Stomach (tissue), 9 donors: Measurements from ENCODE around the gene PRKCQ. TPM values are rescaled to one million over a fixed set of nuclear protein-coding genes. Genes with fewer than 3 reads are reported as not detected.

Experiments
- DNase-seq, 2 donors: peaks; one replicate each; pipeline versions ENCODE4 v3.0.0 to v3.0.0-alpha.2; 2013 to 2019
- H3K27ac ChIP-seq, 5 donors: fragments of 200-600 bp in 4 of 5; sonication (generic) in 4 of 5; one replicate each; pipeline ENCODE4 v1.5.1; 2013 to 2019; ENCODE audit warnings: mild to moderate bottlenecking in 1 of 5, moderate library complexity in 1 of 5
- H3K27me3 ChIP-seq, 3 donors: fragments of 200-600 bp; sonication (generic); one replicate each; pipeline ENCODE4 v1.5.1; 2017 to 2019; ENCODE audit warnings: mixed run types in 1 of 3
- H3K36me3 ChIP-seq, 4 donors: fragments of 200-600 bp; sonication (generic); 1 replicate in 3 of 4; 2 replicates in 1 of 4; pipeline ENCODE4 v1.5.1; 2016 to 2019
- H3K4me1 ChIP-seq, 4 donors: fragments of 200-600 bp; sonication (generic); one replicate each; pipeline ENCODE4 v1.5.1; 2016 to 2019
- H3K4me3 ChIP-seq, 4 donors: fragments of 200-600 bp; sonication (generic) in 3 of 4; one replicate each; pipeline ENCODE4 v1.5.1; 2016 to 2019; ENCODE audit warnings: mild to moderate bottlenecking in 1 of 4
- H3K9me3 ChIP-seq, 4 donors: fragments of 200-600 bp; sonication (generic); one replicate each; pipeline ENCODE4 v1.5.1; 2016 to 2019
- CTCF ChIP-seq, 7 experiments: fragments of 450-650 bp in 4 of 7; fragments of 200-600 bp in 3 of 7; sonication (generic) in 3 of 7; IDR thresholded peaks; one replicate each; pipeline ENCODE4 v1.5.1; 2016 to 2019; ENCODE audit warnings: antibody characterized with exemption in 7 of 7, control low read depth in 2 of 7, mild to moderate bottlenecking in 1 of 7
- EP300 ChIP-seq: sonication (generic); formaldehyde crosslinking; IDR thresholded peaks from one replicate; pipeline ENCODE4 v1.6.1; 2017; ENCODE audit warnings: antibody characterized with exemption
- POLR2A ChIP-seq, 4 donors: fragments of 450-650 bp; IDR thresholded peaks; one replicate each; pipeline ENCODE4 v1.6.1; 2016; ENCODE audit warnings: antibody characterized with exemption in 4 of 4, control low read depth in 2 of 4, mild to moderate bottlenecking in 1 of 4, moderate library complexity in 1 of 4
- POLR2AphosphoS5 ChIP-seq, 3 donors: sonication (generic); formaldehyde crosslinking; IDR thresholded peaks; one replicate each; pipeline ENCODE4 v1.6.1; 2016; ENCODE audit warnings: antibody characterized with exemption in 3 of 3
- WGBS, 5 donors: extraction: QIAGEN DNeasy Blood & Tissue Kit in 3 of 5; methylation state at CpG; one replicate each; pipeline versions ENCODE4 v1.1.5 to v1.1.7; 2013 to 2018; 5-methylcytosine and 5-hydroxymethylcytosine counted together
- intact Hi-C: fragments of 100-400 bp; cut with DNase I; formaldehyde crosslinking; loops from one replicate; pipeline ENCODE4 v1.15.1; 2023; ENCODE audit warnings: low total_unique reads
- polyA plus RNA-seq, 3 donors: library from polyadenylated mRNA; stranded (reverse); fragments of 200-250 nt; gene quantifications; one replicate each; pipeline ENCODE4 v1.2.3, GENCODE V29; 2013
- total RNA-seq, 5 donors: library from RNA; depleted of rRNA; stranded (reverse); fragments of >200 nt; gene quantifications; one replicate each; pipeline versions ENCODE4 v1.1.0 to v1.2.3, GENCODE V29; 2014 to 2016
- donor health status: healthy with polysubstance abuse.
- donor health status: Bipolar disorder and iron deficiency.
- donor health status: healthy.

Gene PRKCQ
- total and polyA plus RNA-seq, 8 donors, result 0.25 to 5.1 (median 0.63) TPM; not detected in 1

- intact Hi-C loops, result no loop called here
- 58 to 80% (median 77%) methylated on average over 3 of the region's 3 CpGs for WGBS, 5 donors
- TF ChIP-seq POLR2AphosphoS5 (IDR thresholded peaks at IDR 0.05), result no peak
- TF ChIP-seq EP300, result no peak
- no peak for TF ChIP-seq POLR2A (IDR thresholded peaks at IDR 0.05)
- no peak for TF ChIP-seq CTCF (IDR thresholded peaks at IDR 0.05)
Observed at GRCh38 chr10:6512182-6512581, 67.9 kb downstream of the PRKCQ start.

GRCh38 chr10:6511347-6511746 lies 68.7 kb downstream of the PRKCQ start:
- intact Hi-C loops, result no loop called here
- DNase-seq, result no peak
- H3K9me3 ChIP-seq, result peaks cover 0 to 7% (median 0%) of the 10 kb centered on the region in 4 donors
- WGBS, 5 donors, result 95 to 97% (median 96%) methylated on average over 6 of the region's 6 CpGs
- TF ChIP-seq EP300 (no peak), POLR2AphosphoS5 (IDR thresholded peaks at IDR 0.05) (no peak), CTCF (IDR thresholded peaks at IDR 0.05) (no peak)
- no peak overlapping the region for H3K4me3 ChIP-seq
- no peaks in the 10 kb centered on the region for H3K4me1 ChIP-seq
- H3K36me3 ChIP-seq, result no peaks in the 10 kb centered on the region
- no peaks in the 10 kb centered on the region for H3K27me3 ChIP-seq
- H3K27ac ChIP-seq, result no peak overlapping the region

More at GRCh38 chr10:6512182-6512581, 67.9 kb downstream of the PRKCQ start:
- Histone ChIP-seq H3K4me1 (no peaks in the 10 kb centered on the region), H3K4me3 (no peak overlapping the region), H3K27me3 (no peaks in the 10 kb centered on the region), H3K27ac (no peak overlapping the region), H3K36me3 (no peaks in the 10 kb centered on the region), H3K9me3 (peaks cover 0 to 7% (median 0%) of the 10 kb centered on the region in 4 donors)
- no peak for DNase-seq

GRCh38 chr10:6507311-6507710 lies 72.8 kb downstream of the PRKCQ start:
- no peak overlapping the region for H3K4me3 ChIP-seq
- TF ChIP-seq EP300 (no peak), POLR2A (IDR thresholded peaks at IDR 0.05) (no peak), CTCF (IDR thresholded peaks at IDR 0.05) (no peak), POLR2AphosphoS5 (IDR thresholded peaks at IDR 0.05) (no peak)
- H3K36me3 ChIP-seq, result no peaks in the 10 kb centered on the region
- no peaks in the 10 kb centered on the region for H3K4me1 ChIP-seq
- WGBS, 5 donors, result 75 to 88% (median 81%) methylated on average over 5 of the region's 5 CpGs
- no peaks in the 10 kb centered on the region for H3K27me3 ChIP-seq
- H3K27ac ChIP-seq, result no peak overlapping the region
- no peak for DNase-seq
- intact Hi-C loops, result no loop called here
- peaks cover 0 to 7% (median 0%) of the 10 kb centered on the region in 4 donors for H3K9me3 ChIP-seq

DNA sequence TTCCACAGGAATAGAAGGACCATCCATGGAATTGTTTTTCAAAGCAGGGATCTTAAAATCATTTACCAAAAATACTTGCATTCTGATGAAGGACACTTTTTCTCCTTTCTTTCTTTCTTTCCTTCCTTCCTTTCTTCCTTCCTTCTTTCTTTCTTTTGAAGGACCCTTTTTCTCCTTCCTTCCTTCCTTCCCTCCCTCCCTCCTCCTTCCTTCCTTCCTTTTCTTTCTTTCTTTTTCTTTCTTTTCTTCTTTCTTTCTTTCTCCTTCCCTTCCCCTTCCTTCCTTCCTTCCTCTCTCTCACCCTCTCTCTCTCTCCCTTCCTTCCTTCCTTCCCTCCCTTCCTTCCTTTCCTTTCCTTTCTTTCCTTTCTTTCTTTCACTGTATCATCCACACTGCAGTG lies 74.8 kb downstream of the PRKCQ start:
- no peak for DNase-seq
- TF ChIP-seq EP300 (no peak), POLR2AphosphoS5 (IDR thresholded peaks at IDR 0.05) (no peak), CTCF (IDR thresholded peaks at IDR 0.05) (no peak), POLR2A (IDR thresholded peaks at IDR 0.05) (no peak)
- intact Hi-C loops, result no loop called here
- Histone ChIP-seq H3K9me3 (no peaks in the 10 kb centered on the region), H3K4me1 (no peaks in the 10 kb centered on the region), H3K27ac (no peak overlapping the region), H3K36me3 (no peaks in the 10 kb centered on the region), H3K4me3 (no peak overlapping the region), H3K27me3 (no peaks in the 10 kb centered on the region)
